HG02763 (cell line): Measurements from ENCODE around the gene FLNA.
"Not testable (repeated sequence)": the region's sequence is repeated elsewhere in the genome, so short reads cannot be mapped to it uniquely, and the experiment has no call there.

Experiments
- ATAC-seq: cut with Tn5 transposase; IDR thresholded peaks from one replicate; pipeline ENCODE4 v1.9.1; 2021; ENCODE audit warnings: mild to moderate bottlenecking, moderate library complexity; ENCODE audit not compliant: unreplicated experiment

The FLNA gene

GRCh38 chrX:154374313-154375155 lies at the start of gene FLNA:
FLNA (minus strand) TSS chrX:154374634; CDS start chrX:154371245, 3,389 bp downstream.
- ATAC-seq, result no peak

GRCh38 chrX:154420402-154420756 lies 45.9 kb upstream of the FLNA start:
- ATAC-seq, result no peak

GRCh38 chrX:154419688-154420401 lies 45.4 kb upstream of the FLNA start:
- ATAC-seq, result no peak

GRCh38 chrX:154419189-154419588 lies 44.8 kb upstream of the FLNA start:
- ATAC-seq, result no peak

- ATAC-seq, result no peak
Measured at GRCh38 chrX:154417157-154417556, 42.7 kb upstream of the FLNA start.

GRCh38 chrX:154413142-154413541 lies 38.7 kb upstream of the FLNA start:
- no peak for ATAC-seq

GRCh38 chrX:154412468-154412867 lies 38.0 kb upstream of the FLNA start:
- ATAC-seq, result no peak

GRCh38 chrX:154411981-154412340 lies 37.5 kb upstream of the FLNA start:
- peak; percentile 54 for ATAC-seq

GRCh38 chrX:154409222-154409871 lies 34.9 kb upstream of the FLNA start, which contains the start of gene DNASE1L1:
DNASE1L1 (minus strand) TSS chrX:154409254; CDS start chrX:154405568, 3,686 bp downstream.
- no peak for ATAC-seq

GRCh38 chrX:154408659-154409221 lies 34.3 kb upstream of the FLNA start:
- ATAC-seq, result no peak

- ATAC-seq, result no peak
Measured at GRCh38 chrX:154404625-154405192, 30.3 kb upstream of the FLNA start.

GRCh38 chrX:154403858-154404257 lies 29.4 kb upstream of the FLNA start:
- ATAC-seq, result no peak

GRCh38 chrX:154403192-154403591 lies 28.8 kb upstream of the FLNA start:
- no peak for ATAC-seq

GRCh38 chrX:154402622-154403127 lies 28.2 kb upstream of the FLNA start:
- no peak for ATAC-seq

GRCh38 chrX:154401918-154402621 lies 27.6 kb upstream of the FLNA start:
- ATAC-seq, result no peak

- ATAC-seq, result no peak
Measured at GRCh38 chrX:154401045-154401799, 26.8 kb upstream of the FLNA start.

- ATAC-seq, result not testable (repeated sequence)
Measured at GRCh38 chrX:154400369-154400817, 26.0 kb upstream of the FLNA start.

- ATAC-seq, result no peak
Measured at GRCh38 chrX:154399527-154400368, 25.3 kb upstream of the FLNA start.
